GM23338 (cell line): ENCODE data around the gene LRTM2. TPM values are rescaled to one million over a fixed set of nuclear protein-coding genes. Genes with fewer than 3 reads are reported as not detected.

ENCODE experiments used
- ATAC-seq: fragments of 200-7000 bp; cut with Tn5 transposase; 3 replicates; pipeline ENCODE4 v1.9.1; 2020
- DNase-seq: peaks from one replicate; pipeline ENCODE4 v3.0.0-alpha.2; 2015; ENCODE audit warnings: low spot score
- H2AFZ ChIP-seq: fragments of 200-600 bp; sonication (generic); 2 replicates; pipeline ENCODE4 v1.8.0; 2016; ENCODE audit warnings: antibody characterized with exemption, mild to moderate bottlenecking, moderate library complexity
- H3F3A ChIP-seq: fragments of 200-600 bp; sonication (generic); replicated peaks from 2 replicates; pipeline ENCODE4 v1.8.0; 2017; ENCODE audit warnings: antibody characterized with exemption, mixed run types, low read depth
- H3K27ac ChIP-seq: fragments of 200-600 bp; sonication (generic); 2 replicates; pipeline ENCODE4 v1.6.1; 2016; ENCODE audit warnings: low read depth
- H3K27me3 ChIP-seq: fragments of 200-600 bp; sonication (generic); 2 replicates; pipeline ENCODE4 v1.8.0; 2016; ENCODE audit warnings: mild to moderate bottlenecking, mixed run types, moderate library complexity; ENCODE audit not compliant: insufficient read depth
- H3K36me3 ChIP-seq: fragments of 200-600 bp; sonication (generic); 2 replicates; pipeline ENCODE4 v1.8.0; 2016; ENCODE audit warnings: mild to moderate bottlenecking; ENCODE audit not compliant: insufficient read depth
- H3K4me1 ChIP-seq: fragments of 200-600 bp; sonication (generic); 2 replicates; pipeline ENCODE4 v1.8.0; 2016; ENCODE audit warnings: mild to moderate bottlenecking, moderate library complexity; ENCODE audit not compliant: insufficient read depth
- H3K4me2 ChIP-seq: fragments of 200-600 bp; sonication (generic); 2 replicates; pipeline ENCODE4 v1.7.1; 2017; ENCODE audit warnings: mixed run types
- H3K4me3 ChIP-seq: fragments of 200-600 bp; sonication (generic); 2 replicates; pipeline ENCODE4 v1.6.1; 2016; ENCODE audit warnings: mixed run types
- H3K79me2 ChIP-seq: fragments of 200-600 bp; sonication (generic); replicated peaks from 2 replicates; pipeline ENCODE4 v1.8.0; 2017; ENCODE audit warnings: mild to moderate bottlenecking; ENCODE audit not compliant: insufficient read depth
- H3K9me2 ChIP-seq: fragments of 200-600 bp; sonication (generic); 2 replicates; pipeline ENCODE4 v1.8.0; 2017; ENCODE audit not compliant: insufficient read depth
- H4K20me1 ChIP-seq: fragments of 200-600 bp; sonication (generic); replicated peaks from 2 replicates; pipeline ENCODE4 v1.8.0; 2017; ENCODE audit warnings: mild to moderate bottlenecking; ENCODE audit not compliant: insufficient read depth
- H3K27ac Mint-ChIP-seq: 2 replicates; pipeline ENCODE4 v1.8.0; 2020; ENCODE audit warnings: inconsistent platforms, mild to moderate bottlenecking, moderate library complexity, mixed read lengths
- H3K27me3 Mint-ChIP-seq: 3 replicates; pipeline ENCODE4 v1.8.0; 2022; ENCODE audit warnings: low read depth, mild to moderate bottlenecking, moderate library complexity, mixed read lengths, inconsistent platforms; ENCODE audit not compliant: insufficient read depth, poor library complexity
- H3K36me3 Mint-ChIP-seq: 3 replicates; pipeline ENCODE4 v1.8.0; 2021; ENCODE audit warnings: low read depth, mild to moderate bottlenecking, inconsistent platforms, moderate library complexity, mixed read lengths
- H3K4me1 Mint-ChIP-seq: 3 replicates; pipeline ENCODE4 v1.8.0; 2020; ENCODE audit warnings: mild to moderate bottlenecking, inconsistent platforms, mixed read lengths
- H3K4me3 Mint-ChIP-seq: 3 replicates; pipeline ENCODE4 v1.8.0; 2021; ENCODE audit warnings: moderate library complexity, mild to moderate bottlenecking, inconsistent platforms, mixed read lengths
- H3K9me3 Mint-ChIP-seq: 3 replicates; pipeline ENCODE4 v1.8.0; 2020; ENCODE audit warnings: moderate library complexity, mild to moderate bottlenecking, inconsistent platforms, mixed read lengths
- JUNB ChIP-seq: IDR thresholded peaks from one replicate; pipeline ENCODE4 v1.6.1; 2016; ENCODE audit warnings: antibody characterized with exemption; ENCODE audit not compliant: unreplicated experiment
- NANOG ChIP-seq: IDR thresholded peaks from 2 replicates; pipeline ENCODE4 v1.6.1; 2016; ENCODE audit warnings: antibody characterized with exemption, borderline replicate concordance
- POLR2AphosphoS5 ChIP-seq: IDR thresholded peaks from 2 replicates; pipeline ENCODE4 v1.6.1; 2016; ENCODE audit warnings: antibody characterized with exemption, low read depth
- ZNF331 ChIP-seq: fragments of 250-450 bp; sonication (Bioruptor Pico); IDR thresholded peaks from 2 replicates; pipeline ENCODE4 v1.5.0; 2020; ENCODE audit warnings: low read depth, mild to moderate bottlenecking, moderate library complexity
- polyA plus RNA-seq: library from polyadenylated mRNA; unstranded; fragments of >200 nt; fragmentation: Nextera tagmentation; extraction: Ambion mirVana; gene quantifications from 2 replicates; pipeline ENCODE4 v1.2.1, GENCODE V29; 2016
- total RNA-seq: library from RNA; depleted of rRNA; stranded (reverse); fragments of >200 nt; shearing (Covaris generic); gene quantifications from 2 replicates; pipeline ENCODE4 v1.2.3, GENCODE V29; 2014
- TF ChIP-seq, protein P1 (sequence below): fragments of 250-450 bp; sonication (Bioruptor Pico); IDR thresholded peaks from 2 replicates; pipeline ENCODE4 v1.5.0; 2020; ENCODE audit warnings: mild to moderate bottlenecking, moderate library complexity
- TF ChIP-seq, protein P2 (sequence below): IDR thresholded peaks from 2 replicates; pipeline ENCODE4 v1.6.1; 2016; ENCODE audit warnings: antibody characterized with exemption
- TF ChIP-seq, protein P3 (sequence below), 2 experiments: fragments of 200-600 bp in 1 of 2; sonication (generic) in 1 of 2; conservative IDR thresholded peaks; 2 replicates each; pipeline versions ENCODE4 v1.5.1 to v1.6.1; 2016 to 2017; ENCODE audit warnings: antibody characterized with exemption in 2 of 2, low read depth in 2 of 2, mild to moderate bottlenecking in 2 of 2, moderate library complexity in 1 of 2

LRTM2 gene
- total and polyA plus RNA-seq, 2 experiments from 2014 or later: 0.08 TPM; not detected in 1

DNA sequence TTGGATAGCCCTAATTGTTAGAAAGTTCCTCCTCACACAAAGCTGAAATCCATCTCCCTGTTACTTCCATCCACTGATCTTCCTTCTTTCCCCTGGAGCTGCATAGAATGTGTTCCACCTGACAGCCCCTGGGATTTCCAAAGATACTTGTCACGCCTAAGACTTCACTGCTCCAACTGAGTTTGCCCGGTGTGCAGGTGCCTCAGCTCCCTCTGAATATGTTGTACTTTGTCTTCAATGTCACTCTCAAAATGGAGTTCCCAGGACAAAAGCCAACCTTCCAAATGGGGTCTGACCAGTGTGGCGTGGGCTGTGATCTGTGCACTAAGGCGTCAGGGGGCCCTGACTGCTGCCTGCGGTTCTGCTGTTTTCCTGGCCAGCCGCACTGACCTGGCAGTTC lies 55.2 kb downstream of the LRTM2 start (continued):
- TF ChIP-seq, protein P1, sequence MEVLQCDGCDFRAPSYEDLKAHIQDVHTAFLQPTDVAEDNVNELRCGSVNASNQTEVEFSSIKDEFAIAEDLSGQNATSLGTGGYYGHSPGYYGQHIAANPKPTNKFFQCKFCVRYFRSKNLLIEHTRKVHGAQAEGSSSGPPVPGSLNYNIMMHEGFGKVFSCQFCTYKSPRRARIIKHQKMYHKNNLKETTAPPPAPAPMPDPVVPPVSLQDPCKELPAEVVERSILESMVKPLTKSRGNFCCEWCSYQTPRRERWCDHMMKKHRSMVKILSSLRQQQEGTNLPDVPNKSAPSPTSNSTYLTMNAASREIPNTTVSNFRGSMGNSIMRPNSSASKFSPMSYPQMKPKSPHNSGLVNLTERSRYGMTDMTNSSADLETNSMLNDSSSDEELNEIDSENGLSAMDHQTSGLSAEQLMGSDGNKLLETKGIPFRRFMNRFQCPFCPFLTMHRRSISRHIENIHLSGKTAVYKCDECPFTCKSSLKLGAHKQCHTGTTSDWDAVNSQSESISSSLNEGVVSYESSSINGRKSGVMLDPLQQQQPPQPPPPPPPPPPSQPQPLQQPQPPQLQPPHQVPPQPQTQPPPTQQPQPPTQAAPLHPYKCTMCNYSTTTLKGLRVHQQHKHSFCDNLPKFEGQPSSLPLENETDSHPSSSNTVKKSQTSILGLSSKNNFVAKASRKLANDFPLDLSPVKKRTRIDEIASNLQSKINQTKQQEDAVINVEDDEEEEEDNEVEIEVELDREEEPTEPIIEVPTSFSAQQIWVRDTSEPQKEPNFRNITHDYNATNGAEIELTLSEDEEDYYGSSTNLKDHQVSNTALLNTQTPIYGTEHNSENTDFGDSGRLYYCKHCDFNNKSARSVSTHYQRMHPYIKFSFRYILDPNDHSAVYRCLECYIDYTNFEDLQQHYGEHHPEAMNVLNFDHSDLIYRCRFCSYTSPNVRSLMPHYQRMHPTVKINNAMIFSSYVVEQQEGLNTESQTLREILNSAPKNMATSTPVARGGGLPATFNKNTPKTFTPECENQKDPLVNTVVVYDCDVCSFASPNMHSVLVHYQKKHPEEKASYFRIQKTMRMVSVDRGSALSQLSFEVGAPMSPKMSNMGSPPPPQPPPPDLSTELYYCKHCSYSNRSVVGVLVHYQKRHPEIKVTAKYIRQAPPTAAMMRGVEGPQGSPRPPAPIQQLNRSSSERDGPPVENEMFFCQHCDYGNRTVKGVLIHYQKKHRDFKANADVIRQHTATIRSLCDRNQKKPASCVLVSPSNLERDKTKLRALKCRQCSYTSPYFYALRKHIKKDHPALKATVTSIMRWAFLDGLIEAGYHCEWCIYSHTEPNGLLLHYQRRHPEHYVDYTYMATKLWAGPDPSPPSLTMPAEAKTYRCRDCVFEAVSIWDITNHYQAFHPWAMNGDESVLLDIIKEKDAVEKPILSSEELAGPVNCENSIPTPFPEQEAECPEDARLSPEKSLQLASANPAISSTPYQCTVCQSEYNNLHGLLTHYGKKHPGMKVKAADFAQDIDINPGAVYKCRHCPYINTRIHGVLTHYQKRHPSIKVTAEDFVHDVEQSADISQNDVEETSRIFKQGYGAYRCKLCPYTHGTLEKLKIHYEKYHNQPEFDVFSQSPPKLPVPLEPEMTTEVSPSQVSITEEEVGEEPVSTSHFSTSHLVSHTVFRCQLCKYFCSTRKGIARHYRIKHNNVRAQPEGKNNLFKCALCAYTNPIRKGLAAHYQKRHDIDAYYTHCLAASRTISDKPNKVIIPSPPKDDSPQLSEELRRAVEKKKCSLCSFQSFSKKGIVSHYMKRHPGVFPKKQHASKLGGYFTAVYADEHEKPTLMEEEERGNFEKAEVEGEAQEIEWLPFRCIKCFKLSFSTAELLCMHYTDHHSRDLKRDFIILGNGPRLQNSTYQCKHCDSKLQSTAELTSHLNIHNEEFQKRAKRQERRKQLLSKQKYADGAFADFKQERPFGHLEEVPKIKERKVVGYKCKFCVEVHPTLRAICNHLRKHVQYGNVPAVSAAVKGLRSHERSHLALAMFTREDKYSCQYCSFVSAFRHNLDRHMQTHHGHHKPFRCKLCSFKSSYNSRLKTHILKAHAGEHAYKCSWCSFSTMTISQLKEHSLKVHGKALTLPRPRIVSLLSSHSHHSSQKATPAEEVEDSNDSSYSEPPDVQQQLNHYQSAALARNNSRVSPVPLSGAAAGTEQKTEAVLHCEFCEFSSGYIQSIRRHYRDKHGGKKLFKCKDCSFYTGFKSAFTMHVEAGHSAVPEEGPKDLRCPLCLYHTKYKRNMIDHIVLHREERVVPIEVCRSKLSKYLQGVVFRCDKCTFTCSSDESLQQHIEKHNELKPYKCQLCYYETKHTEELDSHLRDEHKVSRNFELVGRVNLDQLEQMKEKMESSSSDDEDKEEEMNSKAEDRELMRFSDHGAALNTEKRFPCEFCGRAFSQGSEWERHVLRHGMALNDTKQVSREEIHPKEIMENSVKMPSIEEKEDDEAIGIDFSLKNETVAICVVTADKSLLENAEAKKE: no peak

DNA sequence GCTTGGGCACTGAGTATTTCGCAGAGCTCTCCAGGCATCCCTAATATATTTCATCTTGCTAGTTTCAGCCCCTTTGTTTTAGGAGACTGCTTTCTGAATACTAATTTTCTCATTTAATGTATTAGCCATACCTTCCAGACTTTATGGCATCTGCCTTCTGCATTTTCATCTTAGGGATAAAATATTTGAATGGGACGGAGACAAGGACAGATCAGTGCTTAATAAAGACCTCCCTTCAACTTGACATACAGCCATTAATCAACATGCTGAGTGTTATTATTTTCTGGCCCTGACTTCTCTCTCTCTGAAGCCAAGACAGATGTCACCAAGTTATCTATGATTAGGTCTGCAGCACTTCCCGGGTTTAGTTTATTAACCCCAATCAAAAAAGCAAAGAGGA lies 55.7 kb downstream of the LRTM2 start:
- Histone ChIP-seq H3K27ac (no peak overlapping the region), H3K27me3 (no peaks in the 10 kb centered on the region)
- TF ChIP-seq JUNB (no peak), NANOG (no peak), ZNF331 (CRISPR knock-in tag) (no peak), POLR2AphosphoS5 (no peak)
- TF ChIP-seq, protein P2, sequence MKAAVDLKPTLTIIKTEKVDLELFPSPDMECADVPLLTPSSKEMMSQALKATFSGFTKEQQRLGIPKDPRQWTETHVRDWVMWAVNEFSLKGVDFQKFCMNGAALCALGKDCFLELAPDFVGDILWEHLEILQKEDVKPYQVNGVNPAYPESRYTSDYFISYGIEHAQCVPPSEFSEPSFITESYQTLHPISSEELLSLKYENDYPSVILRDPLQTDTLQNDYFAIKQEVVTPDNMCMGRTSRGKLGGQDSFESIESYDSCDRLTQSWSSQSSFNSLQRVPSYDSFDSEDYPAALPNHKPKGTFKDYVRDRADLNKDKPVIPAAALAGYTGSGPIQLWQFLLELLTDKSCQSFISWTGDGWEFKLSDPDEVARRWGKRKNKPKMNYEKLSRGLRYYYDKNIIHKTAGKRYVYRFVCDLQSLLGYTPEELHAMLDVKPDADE: no peak
- TF ChIP-seq, protein P1: no peak
- TF ChIP-seq, protein P3, sequence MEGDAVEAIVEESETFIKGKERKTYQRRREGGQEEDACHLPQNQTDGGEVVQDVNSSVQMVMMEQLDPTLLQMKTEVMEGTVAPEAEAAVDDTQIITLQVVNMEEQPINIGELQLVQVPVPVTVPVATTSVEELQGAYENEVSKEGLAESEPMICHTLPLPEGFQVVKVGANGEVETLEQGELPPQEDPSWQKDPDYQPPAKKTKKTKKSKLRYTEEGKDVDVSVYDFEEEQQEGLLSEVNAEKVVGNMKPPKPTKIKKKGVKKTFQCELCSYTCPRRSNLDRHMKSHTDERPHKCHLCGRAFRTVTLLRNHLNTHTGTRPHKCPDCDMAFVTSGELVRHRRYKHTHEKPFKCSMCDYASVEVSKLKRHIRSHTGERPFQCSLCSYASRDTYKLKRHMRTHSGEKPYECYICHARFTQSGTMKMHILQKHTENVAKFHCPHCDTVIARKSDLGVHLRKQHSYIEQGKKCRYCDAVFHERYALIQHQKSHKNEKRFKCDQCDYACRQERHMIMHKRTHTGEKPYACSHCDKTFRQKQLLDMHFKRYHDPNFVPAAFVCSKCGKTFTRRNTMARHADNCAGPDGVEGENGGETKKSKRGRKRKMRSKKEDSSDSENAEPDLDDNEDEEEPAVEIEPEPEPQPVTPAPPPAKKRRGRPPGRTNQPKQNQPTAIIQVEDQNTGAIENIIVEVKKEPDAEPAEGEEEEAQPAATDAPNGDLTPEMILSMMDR (conservative IDR thresholded peaks at IDR 0.05; ENCODE audit: low read depth in 2 of 2): no peak

More for the DNA sequence above, 55.7 kb downstream of the LRTM2 start:
- Histone ChIP-seq H3F3A (peaks cover 7% of the 10 kb centered on the region; the same call in 1 of the 2 replicates), H3K9me2 (no peaks in the 10 kb centered on the region), H3K4me1 (no peaks in the 10 kb centered on the region), H4K20me1 (no peaks in the 10 kb centered on the region), H3K79me2 (no peaks in the 10 kb centered on the region), H3K36me3 (no peaks in the 10 kb centered on the region), H2AFZ (no peak overlapping the region), H3K4me3 (no peak overlapping the region), H3K4me2 (no peak overlapping the region)
- no peak for DNase-seq
- Mint-ChIP-seq H3K4me3 (no peak overlapping the region), H3K4me1 (no peaks in the 10 kb centered on the region; the same call in 2 of the 3 replicates), H3K27me3 (peaks cover 18% of the 10 kb centered on the region), H3K9me3 (no peaks in the 10 kb centered on the region), H3K36me3 (no peaks in the 10 kb centered on the region), H3K27ac (no peak overlapping the region)
- ATAC-seq: no peak
